HCT116 (cell line): Measurements from ENCODE around the gene RAB24. TPM values are rescaled to one million over a fixed set of nuclear protein-coding genes. Genes with fewer than 3 reads are reported as not detected.

Experiments used
- ATAC-seq: fragments of 200-7000 bp; cut with Tn5 transposase; 2 replicates; pipeline ENCODE4 v1.9.1; 2020; ENCODE audit warnings: mild to moderate bottlenecking, moderate library complexity
- BruUV-seq: library from RNA; stranded (reverse); fragments of 400-500 nt; replicated peaks from 2 replicates; lab custom pipeline; 2021; lab: Mats Ljungman, UMichigan
- CTCF ChIA-PET: fragments of 300-600 bp; sonication (Branson Sonifier 250); formaldehyde crosslinking; loops from one replicate; lab custom pipeline; 2021; ENCODE audit warnings: antibody characterized with exemption; lab: Charles Lee
- POLR2A ChIA-PET: fragments of 300-600, 350-600 bp; sonication (Branson Sonifier 250); formaldehyde crosslinking; loops from one replicate; lab custom pipeline; 2021; ENCODE audit warnings: antibody characterized with exemption; lab: Charles Lee
- RAD21 ChIA-PET, 2 experiments: fragments of 300-600 bp; sonication (Branson Sonifier 250); formaldehyde crosslinking; loops; one replicate each; lab custom pipeline; 2023; ENCODE audit warnings: low total read pairs in 2 of 2; ENCODE audit not compliant: uncharacterized antibody in 2 of 2, unreplicated experiment in 2 of 2, low non-redundant PET in 1 of 2; lab: Charles Lee
- DNase-seq: peaks from one replicate; pipeline ENCODE4 v3.0.0-alpha.2; 2010; ENCODE audit warnings: low read depth, low spot score
- H2AFZ ChIP-seq: fragments of 200-600 bp; shearing (Covaris generic), sonication (generic); 2 replicates; pipeline ENCODE4 v1.6.1; 2017; ENCODE audit warnings: low read depth, mixed run types, mixed read lengths, antibody characterized with exemption, low read length; ENCODE audit not compliant: poor library complexity, severe bottlenecking
- H3K27ac ChIP-seq: 2 replicates; pipeline ENCODE4 v1.5.1; 2012; ENCODE audit warnings: low read depth, low read length
- H3K27me3 ChIP-seq: fragments of 200-600 bp; sonication (generic); 2 replicates; pipeline ENCODE4 v1.6.1; 2016; ENCODE audit warnings: mixed run types, low read length, mixed read lengths; ENCODE audit not compliant: insufficient read depth
- H3K36me3 ChIP-seq, 2 experiments: fragments of 200-500 bp in 1 of 2; fragments of 200-600 bp in 1 of 2; sonication (Bioruptor generic) in 1 of 2; sonication (generic) in 1 of 2; 2 replicates each; pipeline versions ENCODE4 v1.5.1 to v1.6.1; 2014 to 2016; ENCODE audit warnings: low read length in 2 of 2, inconsistent platforms in 1 of 2, mixed read lengths in 1 of 2, mixed run types in 1 of 2; ENCODE audit not compliant: insufficient read depth in 2 of 2, control insufficient read depth in 1 of 2
- H3K4me1 ChIP-seq, 2 experiments: fragments of 200-600 bp in 1 of 2; sonication (generic) in 1 of 2; 2 replicates each; pipeline versions ENCODE4 v1.5.1 to v1.6.1; 2012 to 2017; ENCODE audit warnings: low read length in 2 of 2, inconsistent platforms in 1 of 2, mild to moderate bottlenecking in 1 of 2, mixed read lengths in 1 of 2, mixed run types in 1 of 2, moderate library complexity in 1 of 2; ENCODE audit not compliant: insufficient read depth in 2 of 2, control insufficient read depth in 1 of 2
- H3K4me2 ChIP-seq: fragments of 200-600 bp; sonication (generic); 2 replicates; pipeline ENCODE4 v1.6.1; 2017; ENCODE audit warnings: mixed run types, low read length, mixed read lengths
- H3K4me3 ChIP-seq, 2 experiments: fragments of 200-600 bp in 1 of 2; sonication (generic) in 1 of 2; replicated peaks in 1 of 2; 2 replicates each; pipeline ENCODE4 v1.5.1; 2011 to 2016; ENCODE audit warnings: low read length in 2 of 2, control low read depth in 1 of 2, low read depth in 1 of 2, mild to moderate bottlenecking in 1 of 2, mixed read lengths in 1 of 2, mixed run types in 1 of 2
- H3K79me2 ChIP-seq: fragments of 200-600 bp; sonication (generic); 2 replicates; pipeline ENCODE4 v1.6.1; 2017; ENCODE audit warnings: mild to moderate bottlenecking, mixed run types, low read length, moderate library complexity, mixed read lengths; ENCODE audit not compliant: insufficient read depth
- H3K9ac ChIP-seq: fragments of 200-600 bp; sonication (generic); 2 replicates; pipeline ENCODE4 v1.6.1; 2016; ENCODE audit warnings: low read length, mixed read lengths
- H3K9me2 ChIP-seq: fragments of 200-600 bp; sonication (generic), shearing (Covaris generic); 2 replicates; pipeline ENCODE4 v1.6.1; 2017; ENCODE audit warnings: mixed run types, mild to moderate bottlenecking, moderate library complexity; ENCODE audit not compliant: insufficient read depth
- H3K9me3 ChIP-seq, 2 experiments: fragments of 200-500 bp in 1 of 2; fragments of 200-600 bp in 1 of 2; sonication (Bioruptor generic) in 1 of 2; sonication (generic) in 1 of 2; 2 replicates each; pipeline ENCODE4 v1.6.1; 2014 to 2017; ENCODE audit warnings: low read length in 2 of 2, mixed read lengths in 2 of 2, inconsistent platforms in 1 of 2, low read depth in 1 of 2, mild to moderate bottlenecking in 1 of 2, mixed run types in 1 of 2, moderate library complexity in 1 of 2; ENCODE audit not compliant: control insufficient read depth in 1 of 2, insufficient read depth in 1 of 2
- H4K20me1 ChIP-seq: fragments of 200-600 bp; sonication (generic), shearing (Covaris generic); 2 replicates; pipeline ENCODE4 v1.6.1; 2017; ENCODE audit warnings: mixed run types, mild to moderate bottlenecking, moderate library complexity; ENCODE audit not compliant: insufficient read depth
- CBX3 ChIP-seq: IDR thresholded peaks from 2 replicates; pipeline ENCODE4 v1.6.1; 2012; ENCODE audit warnings: low read depth
- ELF1 ChIP-seq: IDR thresholded peaks from 2 replicates; pipeline ENCODE4 v1.6.1; 2012; ENCODE audit warnings: low read depth, borderline replicate concordance
- EZH2phosphoT487 ChIP-seq: fragments of 200-600 bp; IDR thresholded peaks from 2 replicates; pipeline ENCODE4 v1.6.1; 2018; ENCODE audit warnings: antibody characterized with exemption, borderline replicate concordance
- MAX ChIP-seq: IDR thresholded peaks from 2 replicates; pipeline ENCODE4 v1.6.1; 2012
- SIN3A ChIP-seq: IDR thresholded peaks from 2 replicates; pipeline ENCODE4 v1.6.1; 2012; ENCODE audit warnings: low read depth
- YY1 ChIP-seq: IDR thresholded peaks from 2 replicates; pipeline ENCODE4 v1.6.1; 2011; ENCODE audit warnings: low read length, low read depth, moderate library complexity, mild to moderate bottlenecking; ENCODE audit not compliant: insufficient replicate concordance; ENCODE audit errors: extremely low read depth
- ZBTB33 ChIP-seq: IDR thresholded peaks from 2 replicates; pipeline ENCODE4 v1.6.1; 2011; ENCODE audit warnings: mild to moderate bottlenecking, low read length, moderate library complexity; ENCODE audit not compliant: insufficient replicate concordance; ENCODE audit errors: extremely low read depth
- ZFX ChIP-seq: fragments of 450-650 bp; IDR thresholded peaks from 2 replicates; pipeline ENCODE4 v1.6.1; 2017
- intact Hi-C: fragments of 100-400 bp; cut with micrococcal nuclease; formaldehyde crosslinking; loops from 2 replicates; pipeline ENCODE4 v1.10.0; 2022
- total RNA-seq: library from RNA; stranded (reverse); gene quantifications from one replicate; pipeline ENCODE4 v1.2.1, GENCODE V29; 2021; ENCODE audit not compliant: unreplicated experiment

RAB24 gene
- total RNA-seq, 1 experiment from 2014 or later: 13.5 TPM

- Histone ChIP-seq H3K9ac (no peak overlapping the region), H3K4me3 (no peak overlapping the region), H3K4me2 (no peak overlapping the region), H3K9me3 (peaks cover 0 to 4% of the 10 kb centered on the region in 2 experiments; a peak in 1 of 4 replicates), H3K27me3 (no peaks in the 10 kb centered on the region)
- CTCF ChIA-PET: interaction anchor here (2.3 kb wide), 1 partner anchor 43 kb away, joined by 9 read pairs; no protein-coding TSS in a partner anchor
- TF ChIP-seq ELF1: no peak
- TF ChIP-seq SIN3A: no peak
- TF ChIP-seq YY1: no peak
- no peak for TF ChIP-seq EZH2phosphoT487
- TF ChIP-seq ZFX: no peak
- no peak for TF ChIP-seq ZBTB33
- TF ChIP-seq CBX3: no peak
- TF ChIP-seq MAX: no peak
- TF ChIP-seq, all 23 proteins: peak for 0
- Histone ChIP-seq H3K9me2 (no peaks in the 10 kb centered on the region), H3K27ac (no peak overlapping the region), H3K79me2 (peaks cover 33% of the 10 kb centered on the region), H3K4me1 (peaks cover 14 to 20% of the 10 kb centered on the region in 2 experiments), H2AFZ (no peak overlapping the region), H4K20me1 (no peaks in the 10 kb centered on the region), H3K36me3 (peaks cover 0 to 4% of the 10 kb centered on the region in 2 experiments; a peak in 1 of 4 replicates)
- intact Hi-C loops: no loop called here
- POLR2A ChIA-PET: interaction anchor here (0.6 to 0.7 kb wide), 3 partner anchors 159 to 581 kb away, joined by 3 to 4 read pairs (median 3); no protein-coding TSS in a partner anchor
- BruUV-seq: no TSS peak
- DNase-seq (no peak), ATAC-seq (no peak)
- RAD21 ChIA-PET: no interaction called here
Observed at GRCh38 chr5:177353093-177353492, 49.6 kb upstream of the RAB24 start.
